HG03354 (cell line): Measurements from ENCODE around the gene SPATA13.
"Not testable (repeated sequence)": the region's sequence is repeated elsewhere in the genome, so short reads cannot be mapped to it uniquely, and the experiment has no call there.

ENCODE experiments used
- ATAC-seq: cut with Tn5 transposase; IDR thresholded peaks from one replicate; pipeline ENCODE4 v1.9.1; 2021; ENCODE audit warnings: mild to moderate bottlenecking; ENCODE audit not compliant: unreplicated experiment, poor library complexity, severe bottlenecking

Gene SPATA13

GRCh38 chr13:24184882-24185281 is 24.4 kb downstream of the SPATA13 start:
- no peak for ATAC-seq

- no peak for ATAC-seq
Observed at GRCh38 chr13:24185591-24186232, 25.2 kb downstream of the SPATA13 start.

GRCh38 chr13:24187185-24187584 is 26.7 kb downstream of the SPATA13 start:
- ATAC-seq = no peak

- no peak for ATAC-seq
Observed at GRCh38 chr13:24192057-24192810, 31.7 kb downstream of the SPATA13 start.

- no peak for ATAC-seq
Observed at GRCh38 chr13:24192811-24193162, 32.3 kb downstream of the SPATA13 start.

- ATAC-seq = no peak
Observed at GRCh38 chr13:24194447-24194846, 33.9 kb downstream of the SPATA13 start.

GRCh38 chr13:24195626-24196025 is 35.1 kb downstream of the SPATA13 start:
- ATAC-seq = no peak

GRCh38 chr13:24196593-24197197 is 36.2 kb downstream of the SPATA13 start:
- no peak for ATAC-seq

- no peak for ATAC-seq
Observed at GRCh38 chr13:24199016-24199415, 38.5 kb downstream of the SPATA13 start.

GRCh38 chr13:24202215-24202614 is 41.7 kb downstream of the SPATA13 start:
- ATAC-seq = no peak

GRCh38 chr13:24203273-24203672 is 42.8 kb downstream of the SPATA13 start:
- ATAC-seq = no peak

GRCh38 chr13:24203811-24204210 is 43.3 kb downstream of the SPATA13 start:
- ATAC-seq = peak; percentile 60

GRCh38 chr13:24205076-24205475 is 44.6 kb downstream of the SPATA13 start:
- not testable (repeated sequence) for ATAC-seq

- ATAC-seq = no peak
Observed at GRCh38 chr13:24207841-24208667, 47.5 kb downstream of the SPATA13 start.

GRCh38 chr13:24209138-24209537 is 48.6 kb downstream of the SPATA13 start:
- ATAC-seq = no peak

GRCh38 chr13:24212254-24212653 is 51.7 kb downstream of the SPATA13 start:
- ATAC-seq = no peak

- no peak for ATAC-seq
Observed at GRCh38 chr13:24212674-24213073, 52.2 kb downstream of the SPATA13 start.

GRCh38 chr13:24213932-24214331 is 53.4 kb downstream of the SPATA13 start:
- ATAC-seq = no peak

GRCh38 chr13:24214528-24214927 is 54.0 kb downstream of the SPATA13 start:
- peak; percentile 43 for ATAC-seq

GRCh38 chr13:24215126-24215525 is 54.6 kb downstream of the SPATA13 start:
- peak; percentile 77 for ATAC-seq
